HG03571 (cell line): ENCODE results near the gene ARID2.

Experiments used
- ATAC-seq: cut with Tn5 transposase; IDR thresholded peaks from one replicate; pipeline ENCODE4 v1.9.1; 2021; ENCODE audit not compliant: unreplicated experiment

Gene ARID2

DNA sequence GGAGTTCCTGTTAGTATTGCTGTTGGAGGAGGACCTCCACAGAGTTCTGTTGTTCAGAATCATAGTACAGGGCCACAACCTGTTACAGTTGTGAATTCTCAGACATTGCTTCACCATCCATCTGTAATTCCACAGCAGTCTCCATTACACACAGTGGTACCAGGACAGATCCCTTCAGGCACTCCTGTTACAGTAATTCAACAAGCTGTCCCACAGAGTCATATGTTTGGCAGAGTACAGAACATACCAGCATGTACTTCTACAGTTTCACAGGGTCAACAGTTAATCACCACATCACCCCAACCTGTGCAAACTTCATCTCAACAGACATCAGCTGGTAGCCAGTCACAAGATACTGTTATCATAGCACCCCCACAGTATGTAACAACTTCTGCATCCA is 120.8 kb downstream of the ARID2 start:
- no peak for ATAC-seq

DNA sequence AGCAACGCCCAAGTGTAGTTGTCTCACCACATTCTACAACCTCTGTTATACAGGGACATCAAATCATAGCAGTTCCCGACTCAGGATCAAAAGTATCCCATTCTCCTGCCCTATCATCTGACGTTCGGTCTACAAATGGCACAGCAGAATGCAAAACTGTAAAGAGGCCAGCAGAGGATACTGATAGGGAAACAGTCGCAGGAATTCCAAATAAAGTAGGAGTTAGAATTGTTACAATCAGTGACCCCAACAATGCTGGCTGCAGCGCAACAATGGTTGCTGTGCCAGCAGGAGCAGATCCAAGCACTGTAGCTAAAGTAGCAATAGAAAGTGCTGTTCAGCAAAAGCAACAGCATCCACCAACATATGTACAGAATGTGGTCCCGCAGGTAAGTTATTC is 123.0 kb downstream of the ARID2 start:
- no peak for ATAC-seq

- no peak for ATAC-seq
Measured at GRCh38 chr12:45853550-45853949, 124.0 kb downstream of the ARID2 start.

DNA sequence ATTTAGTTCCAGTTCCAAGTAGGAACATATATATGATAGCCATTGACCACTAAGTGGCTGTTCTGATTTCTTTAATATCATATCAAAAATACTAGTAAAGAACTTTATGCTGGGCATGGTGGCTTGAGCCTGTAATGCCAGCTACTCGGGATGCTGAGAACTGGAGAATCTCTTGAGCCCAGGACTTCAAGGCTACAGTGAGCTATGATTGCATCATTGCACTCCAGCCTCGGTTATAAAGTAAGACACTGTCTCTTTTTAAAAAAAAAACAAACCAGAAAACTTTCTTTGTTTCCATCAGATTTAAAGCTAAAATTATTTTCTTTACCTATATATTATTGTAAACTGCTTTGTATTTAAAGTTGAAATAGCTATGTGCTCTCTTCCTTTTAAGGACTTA is 133.8 kb downstream of the ARID2 start:
- no peak for ATAC-seq

- no peak for ATAC-seq
Measured at GRCh38 chr12:45866299-45866698, 136.8 kb downstream of the ARID2 start.

- no peak for ATAC-seq
Measured at GRCh38 chr12:45872446-45872845, 142.9 kb downstream of the ARID2 start.

DNA sequence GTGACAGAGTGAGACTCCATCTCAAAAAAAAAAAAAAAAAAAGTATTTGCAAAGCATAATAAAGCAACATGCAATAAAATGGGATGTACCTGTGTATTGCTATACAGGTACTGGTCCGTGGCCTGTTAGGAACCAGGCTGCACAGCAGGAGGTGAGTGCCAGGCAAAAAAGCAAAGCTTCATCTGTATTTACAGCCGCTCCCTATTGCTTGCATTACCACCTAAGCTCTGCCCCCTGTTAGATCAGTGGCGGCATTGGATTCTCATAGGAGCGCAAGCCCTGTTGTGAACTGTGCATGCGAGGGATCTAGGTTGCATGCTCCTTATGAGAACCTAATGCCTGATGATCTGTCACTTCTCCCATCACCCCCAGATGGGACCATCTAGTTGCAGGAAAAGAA is 147.6 kb downstream of the ARID2 start:
- ATAC-seq, result no peak

DNA sequence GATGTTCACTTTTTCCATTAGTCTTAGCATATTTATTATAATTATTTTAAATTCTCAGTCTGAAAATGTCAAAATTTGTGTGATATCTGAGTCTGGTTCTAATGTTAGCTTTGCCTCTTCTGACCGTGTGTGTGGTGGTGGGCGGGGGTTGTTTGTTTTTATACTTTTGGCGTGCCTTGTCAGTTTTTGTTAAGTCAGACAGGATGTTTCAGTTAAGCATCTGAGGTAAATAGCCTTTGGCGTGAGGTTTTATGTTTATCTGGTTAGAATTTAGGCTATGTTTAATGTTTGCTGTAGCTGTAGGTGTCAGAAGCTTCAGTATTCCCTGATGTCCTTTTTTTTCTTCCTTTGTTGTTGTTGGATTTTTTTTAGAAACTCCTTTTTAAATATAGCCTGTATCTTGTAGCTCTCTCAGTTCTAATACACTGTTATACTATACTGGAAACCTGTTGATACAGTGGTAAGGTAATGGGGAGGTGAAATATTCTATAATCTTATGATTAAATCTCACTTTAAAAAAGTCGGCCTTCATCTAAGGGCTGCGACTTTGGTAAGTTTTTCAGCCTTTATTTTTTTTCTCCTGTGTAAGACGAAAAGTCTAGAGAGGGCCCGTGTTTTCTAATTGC is 149.2 kb downstream of the ARID2 start:
- no peak for ATAC-seq

DNA sequence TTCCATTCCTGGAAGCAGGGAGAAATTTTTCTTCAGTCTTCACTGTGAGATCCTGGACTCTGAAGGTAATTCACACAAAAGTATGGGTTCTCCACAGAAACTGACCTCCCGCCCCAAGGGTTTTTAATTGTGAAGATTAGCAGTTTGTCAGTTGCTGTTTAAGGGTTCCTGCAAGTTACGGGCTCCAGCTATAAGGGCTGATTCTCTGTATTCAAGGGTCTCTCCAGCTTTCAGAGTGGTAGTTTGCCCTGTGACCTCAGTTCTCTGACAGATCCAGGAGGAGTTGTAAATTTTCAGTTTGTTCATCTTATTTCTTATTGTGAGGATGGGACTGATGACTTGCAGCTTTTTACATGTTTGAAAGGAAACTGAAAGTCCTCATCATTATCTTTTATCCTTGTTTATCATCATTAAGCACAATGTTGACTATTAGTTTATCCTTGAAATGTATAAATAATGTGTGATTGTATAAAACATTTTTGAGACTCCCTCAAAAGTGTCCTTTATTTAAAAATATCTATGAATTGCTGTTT is 149.9 kb downstream of the ARID2 start:
- ATAC-seq, result no peak

DNA sequence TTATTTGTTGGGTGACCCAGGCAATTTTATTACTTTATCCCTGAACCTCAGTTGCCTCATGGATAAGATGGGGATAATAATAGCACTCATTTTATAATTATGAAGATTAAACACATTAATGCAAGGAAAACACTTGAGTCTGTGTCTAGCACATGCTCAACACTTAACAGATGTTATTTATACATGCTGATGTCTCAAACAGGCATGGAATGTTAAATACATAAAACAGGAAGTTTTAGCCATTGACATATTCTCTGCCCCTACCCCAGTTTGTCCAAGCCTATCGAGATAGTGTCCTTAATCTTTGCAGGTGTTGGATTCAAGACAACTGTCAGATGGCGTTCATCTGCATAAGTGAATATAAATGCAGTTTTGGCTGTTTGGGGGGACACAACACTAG is 151.0 kb downstream of the ARID2 start:
- no peak for ATAC-seq

DNA sequence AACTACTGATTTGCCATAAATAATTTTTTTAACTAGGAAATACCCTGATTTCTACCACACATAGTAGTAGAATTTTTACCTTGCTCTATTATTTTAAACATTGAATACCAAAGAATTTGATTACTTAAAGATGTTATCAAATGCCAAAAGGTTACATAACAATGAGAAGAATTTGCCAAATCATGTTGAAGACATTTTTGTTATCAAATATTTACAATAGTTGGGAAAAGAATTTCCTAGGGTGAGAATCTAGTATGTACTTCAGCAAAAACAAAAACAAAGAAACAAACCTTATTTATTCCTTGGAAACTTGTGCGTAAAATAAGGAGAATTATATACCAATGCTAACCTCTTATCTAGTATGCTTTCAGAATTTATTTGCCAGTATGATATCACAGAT is 153.7 kb downstream of the ARID2 start:
- ATAC-seq, result no peak

GRCh38 chr12:45886685-45887084 is 157.2 kb downstream of the ARID2 start:
- ATAC-seq, result no peak

DNA sequence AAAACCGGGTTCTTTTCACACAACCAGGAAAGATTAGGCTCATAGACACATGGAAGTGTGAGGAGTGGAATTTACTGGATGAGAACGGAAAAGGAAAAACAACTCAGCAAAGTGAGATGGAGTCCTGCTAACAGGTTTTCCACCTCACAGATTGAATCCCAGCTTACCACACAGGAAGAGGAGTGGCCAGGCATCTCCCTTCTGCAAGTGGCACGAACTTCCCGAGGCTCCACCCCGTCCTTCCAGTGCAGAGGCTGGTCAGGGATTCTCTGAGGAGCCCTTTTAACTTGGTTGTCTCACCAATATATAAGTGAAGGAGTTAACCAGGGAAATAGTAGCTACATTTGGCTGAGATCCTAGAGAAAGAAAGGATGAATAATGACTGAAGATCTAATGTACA is 158.0 kb downstream of the ARID2 start:
- ATAC-seq, result no peak

DNA sequence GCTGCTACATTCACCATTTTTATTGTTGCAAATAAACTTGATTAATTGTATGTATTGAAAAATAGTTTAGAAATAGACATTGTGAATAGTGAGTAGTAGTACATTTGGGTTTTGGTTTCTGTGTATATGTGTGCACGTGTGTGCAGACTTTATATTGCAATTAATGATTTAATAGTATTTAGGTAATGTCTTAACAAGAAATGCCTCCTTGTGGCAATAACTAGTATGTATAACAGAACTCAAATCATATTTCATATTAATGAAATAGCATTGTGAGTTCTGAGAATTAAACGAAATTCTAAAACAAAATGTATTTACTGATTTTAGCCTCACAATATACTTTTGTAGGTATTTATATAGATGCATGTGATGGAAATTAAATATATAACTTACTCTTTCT is 160.8 kb downstream of the ARID2 start:
- no peak for ATAC-seq

DNA sequence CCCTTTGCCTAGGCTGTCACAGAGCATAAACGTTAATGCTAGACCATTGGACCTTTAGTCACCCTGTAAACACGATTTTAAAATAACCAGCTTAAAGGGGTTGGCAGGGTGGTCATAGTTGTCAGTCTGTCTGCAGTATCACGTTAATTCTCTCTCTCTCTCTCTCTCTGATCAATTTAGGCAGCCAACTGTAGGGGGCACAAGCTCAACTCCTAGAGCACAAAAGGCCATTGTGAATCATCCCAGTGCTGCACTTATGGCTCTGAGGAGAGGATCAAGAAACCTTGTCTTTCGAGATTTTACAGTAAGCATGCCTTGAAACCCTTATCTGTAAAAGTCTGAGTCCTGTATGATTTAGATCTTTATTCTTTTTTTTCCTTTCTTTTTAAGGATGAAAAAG is 163.7 kb downstream of the ARID2 start:
- ATAC-seq, result no peak

GRCh38 chr12:45895961-45896360 is 166.5 kb downstream of the ARID2 start:
- no peak for ATAC-seq

DNA sequence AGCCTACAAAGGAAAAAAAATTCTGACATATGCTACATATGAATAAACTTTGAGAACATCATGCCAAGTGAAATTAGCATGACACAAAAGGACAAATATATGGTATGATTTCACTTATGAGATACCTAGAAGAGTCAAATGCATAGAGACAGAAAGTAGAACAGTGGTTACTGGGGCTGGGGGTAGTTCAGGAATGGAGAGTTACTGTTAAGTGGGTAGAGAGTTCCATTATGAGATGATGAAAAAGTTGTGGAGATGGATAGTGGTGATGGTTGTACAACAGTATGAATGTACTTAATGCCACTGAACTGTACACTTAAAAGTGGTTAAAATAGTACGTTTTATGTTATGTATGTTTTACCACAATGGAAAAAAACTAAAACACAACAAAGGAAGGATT is 168.6 kb downstream of the ARID2 start:
- no peak for ATAC-seq

DNA sequence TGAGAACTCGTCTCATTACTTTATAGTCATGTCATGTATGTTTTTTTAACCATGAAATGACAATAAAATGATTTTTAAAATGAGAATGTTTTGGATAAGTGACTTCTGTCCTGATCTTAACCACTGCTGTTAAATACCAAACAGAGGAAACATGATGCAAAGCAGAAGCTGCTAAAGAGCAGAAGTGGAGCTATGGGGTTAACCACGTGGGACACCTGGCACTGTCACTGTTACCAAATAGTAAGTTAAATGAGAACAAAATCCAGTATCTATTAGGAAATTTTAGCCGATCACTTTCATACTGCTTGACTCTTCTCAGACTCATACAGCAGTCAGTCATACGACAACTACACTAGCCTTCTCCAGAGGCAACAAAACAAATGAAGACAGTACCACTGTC is 178.4 kb downstream of the ARID2 start:
- ATAC-seq, result peak; percentile 76

DNA sequence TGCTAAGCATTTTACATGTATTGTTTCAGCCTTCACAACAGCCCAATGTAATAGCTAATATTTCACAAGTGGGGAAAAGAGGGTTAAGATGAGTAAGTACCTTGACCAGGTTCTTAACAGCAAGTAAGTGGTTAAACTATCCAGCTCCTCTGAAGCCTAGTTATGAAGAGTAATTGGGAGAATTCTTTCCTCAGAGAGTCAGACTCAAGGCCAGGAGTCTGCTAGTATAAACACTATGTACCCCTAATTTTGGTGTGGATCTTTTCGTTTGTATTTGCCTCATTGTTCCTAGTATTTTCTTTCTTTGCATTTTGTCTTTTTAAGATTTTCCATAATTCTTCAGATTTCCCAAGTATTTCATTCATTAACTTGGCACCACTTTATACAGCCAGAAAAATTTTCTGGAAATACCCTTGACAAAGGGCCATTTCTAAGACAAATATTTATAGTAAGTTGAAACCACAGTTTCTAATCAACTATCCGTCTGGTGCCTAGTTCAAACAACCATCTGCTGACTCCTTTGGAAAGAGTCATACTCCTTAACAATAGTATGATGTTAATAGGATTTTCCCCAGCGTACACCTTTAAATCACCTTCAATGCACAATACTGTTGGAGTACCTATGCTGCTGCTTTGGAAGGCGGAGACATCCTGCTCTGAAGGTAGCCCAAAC is 179.7 kb downstream of the ARID2 start:
- no peak for ATAC-seq

DNA sequence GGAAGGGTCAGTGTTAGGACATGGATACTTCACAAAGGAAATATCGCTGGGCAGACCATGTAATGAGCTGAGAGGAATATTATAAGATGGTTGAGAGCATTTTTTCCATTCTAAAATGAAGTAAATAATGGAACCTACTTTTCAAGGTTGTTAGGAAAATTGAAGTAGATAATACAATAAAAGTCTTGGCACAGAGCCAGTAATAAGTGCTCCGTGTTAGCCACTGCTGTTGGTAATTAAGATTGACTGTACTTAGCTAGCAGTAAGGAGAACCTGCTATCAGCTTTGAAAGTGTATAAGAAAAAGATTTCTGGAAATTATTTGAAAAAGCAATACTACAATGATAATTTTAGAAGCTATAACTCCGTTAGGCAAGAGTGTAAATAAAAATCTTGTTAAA is 183.3 kb downstream of the ARID2 start:
- no peak for ATAC-seq

DNA sequence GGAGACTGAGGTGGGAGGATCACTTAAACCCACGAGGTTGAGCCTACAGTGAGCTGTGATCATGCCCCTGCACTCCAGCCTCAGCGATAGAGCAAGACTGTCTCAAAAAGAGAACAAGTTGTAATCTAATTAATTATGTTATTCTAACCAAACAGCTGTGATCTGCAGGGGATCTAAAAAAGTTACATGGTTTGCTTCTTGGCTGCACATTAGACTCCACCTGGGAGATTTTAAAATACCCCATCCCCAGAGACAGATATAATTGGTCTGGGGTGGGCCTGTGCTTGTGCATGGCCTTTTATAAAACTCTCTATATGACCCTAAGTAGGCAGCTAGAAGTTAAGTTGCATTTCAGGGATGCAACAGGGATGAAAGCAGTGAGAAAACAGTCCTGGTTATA is 184.1 kb downstream of the ARID2 start:
- ATAC-seq, result no peak

DNA sequence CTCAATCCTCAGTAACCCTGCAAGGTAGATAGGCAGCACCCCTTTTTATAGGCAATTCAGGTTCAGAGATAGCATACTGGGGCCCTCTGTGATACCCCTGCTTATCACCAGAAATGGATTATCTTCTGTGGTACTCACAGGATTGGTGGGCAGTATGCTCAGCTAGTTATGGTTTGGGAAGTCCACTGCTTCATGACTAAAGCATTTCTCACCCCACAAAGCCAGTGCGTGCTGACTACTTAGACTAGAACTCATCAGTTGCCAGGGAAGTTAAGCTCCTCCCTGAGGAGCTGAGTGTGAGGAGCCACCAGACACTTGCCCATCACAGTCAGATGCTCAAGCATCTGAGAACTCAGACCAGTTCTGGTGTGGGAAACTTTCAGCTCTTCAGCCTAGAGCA is 184.6 kb downstream of the ARID2 start:
- no peak for ATAC-seq

DNA sequence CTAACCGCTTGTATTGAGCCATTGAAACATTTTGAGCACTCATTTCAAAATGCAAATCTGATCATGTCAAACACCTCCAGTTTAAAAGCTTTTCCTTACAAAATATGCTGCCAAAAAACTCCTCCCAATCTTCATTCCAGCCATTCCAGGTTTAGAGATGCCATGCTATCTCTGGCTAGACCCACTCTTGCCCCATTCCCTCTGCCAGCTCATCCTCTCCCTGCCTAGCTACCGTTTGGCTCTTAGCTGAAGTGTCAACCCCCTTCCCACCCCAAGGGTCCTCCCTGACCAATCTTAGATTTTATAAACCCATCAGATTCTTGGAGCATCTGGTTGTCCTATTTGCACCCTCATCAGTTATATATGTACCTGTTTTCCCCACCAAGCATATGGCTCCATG is 185.9 kb downstream of the ARID2 start:
- ATAC-seq, result no peak
